NAMALWA (cell line): Measurements from ENCODE around the gene NPRL2.

ENCODE experiments used
- DNase-seq: peaks from one replicate; pipeline ENCODE4 v3.0.0-alpha.2; 2015; ENCODE audit warnings: low spot score

The NPRL2 gene

DNA sequence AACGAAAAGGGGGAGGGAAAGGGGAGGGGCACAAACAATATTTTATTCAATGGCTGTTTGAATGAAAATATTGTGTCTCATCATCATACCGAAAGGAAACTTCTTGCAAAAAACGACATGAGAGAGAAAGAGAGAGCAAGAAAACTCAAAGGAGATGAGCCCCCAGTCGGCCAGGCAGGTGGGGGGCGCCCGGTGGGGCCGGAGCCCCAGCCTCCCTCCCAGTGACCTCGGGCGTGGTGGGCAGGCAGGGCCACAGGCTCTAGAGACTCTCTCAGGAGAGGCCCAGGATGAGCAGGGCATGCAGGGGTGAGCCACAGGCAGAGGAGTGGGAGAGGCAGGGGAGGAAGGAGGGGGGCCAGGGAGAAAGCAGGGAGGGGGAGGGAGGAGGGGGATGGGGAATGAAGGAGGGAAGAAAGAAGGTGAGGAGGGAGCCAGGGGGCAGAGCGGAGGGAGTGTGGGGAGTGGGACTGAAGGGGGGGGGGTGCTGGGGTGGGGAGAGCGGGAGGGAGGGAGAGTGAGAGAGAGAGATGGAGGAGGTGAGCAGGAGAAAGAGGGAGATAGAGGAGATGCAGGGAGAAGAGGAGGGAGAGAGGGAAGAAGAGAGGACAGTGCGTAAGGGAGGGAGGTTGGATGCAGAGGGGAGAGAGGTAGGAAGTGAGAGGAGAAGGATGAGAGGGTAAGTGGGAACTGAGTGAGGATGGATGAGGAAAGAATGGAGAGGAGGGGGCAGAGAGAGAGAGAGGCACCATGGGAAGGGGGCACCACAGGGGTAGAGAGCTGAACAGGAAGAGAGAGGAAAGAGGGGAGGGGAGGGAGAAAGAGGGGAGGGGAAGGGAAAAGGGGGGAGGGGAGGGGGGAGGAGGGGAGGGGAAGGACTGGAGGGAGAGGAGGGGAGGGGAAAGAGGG is 22.8 kb upstream of the NPRL2 start:
- DNase-seq: no peak

DNA sequence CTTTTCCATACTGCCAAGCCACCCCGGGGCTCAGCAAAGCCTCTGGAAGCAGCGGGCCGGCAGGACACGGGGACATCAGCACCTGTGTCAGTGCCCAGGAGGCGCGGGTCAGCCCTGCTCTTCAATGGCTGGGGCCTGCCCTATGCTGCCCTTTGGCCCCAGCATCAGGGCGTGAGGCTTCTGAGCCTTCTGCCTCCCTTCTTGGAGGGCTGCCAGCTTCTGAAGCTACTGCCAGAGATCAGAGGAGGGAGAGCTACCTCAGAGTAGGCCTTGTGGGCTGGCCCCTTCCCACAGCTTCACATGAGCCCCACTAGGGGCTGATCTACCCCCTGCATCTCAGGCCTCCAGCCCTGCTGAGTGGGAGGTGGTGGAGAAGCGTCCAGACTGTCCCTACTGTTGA is 21.8 kb upstream of the NPRL2 start:
- peak; percentile 34 for DNase-seq

DNA sequence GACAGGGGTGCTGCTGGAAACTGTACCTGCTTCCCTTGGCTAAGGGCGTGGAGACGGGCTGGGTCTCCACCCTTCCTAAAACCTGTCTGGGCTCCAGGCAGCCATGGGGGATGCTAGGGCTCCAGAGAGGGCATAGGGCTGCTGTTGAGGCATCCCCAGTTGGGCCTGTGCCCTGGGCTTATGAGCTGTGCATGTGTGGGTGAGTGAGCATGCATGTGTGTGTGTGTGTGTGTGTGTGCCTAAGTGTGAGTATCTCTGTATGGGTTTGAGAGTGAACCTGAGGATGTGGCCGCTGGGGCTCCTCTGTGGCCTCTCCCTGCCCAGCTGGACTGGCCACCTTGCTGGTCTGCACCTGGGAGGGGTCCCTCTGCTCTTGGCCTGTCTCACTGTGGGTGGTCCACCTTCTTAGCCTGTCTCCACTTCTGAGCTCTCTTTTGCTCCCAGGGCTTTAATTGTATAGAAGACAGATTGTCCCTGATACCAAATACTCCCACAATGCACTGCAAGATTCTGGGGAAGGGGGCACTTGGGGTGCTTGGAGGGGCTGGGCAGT is 20.6 kb upstream of the NPRL2 start:
- DNase-seq: no peak

GRCh38 chr3:50370594-50370993 is 20.0 kb upstream of the NPRL2 start:
- no peak for DNase-seq

- no peak for DNase-seq
Measured at GRCh38 chr3:50369012-50369670, 18.6 kb upstream of the NPRL2 start.

GRCh38 chr3:50365842-50366220 is 15.3 kb upstream of the NPRL2 start:
- DNase-seq: no peak

DNA sequence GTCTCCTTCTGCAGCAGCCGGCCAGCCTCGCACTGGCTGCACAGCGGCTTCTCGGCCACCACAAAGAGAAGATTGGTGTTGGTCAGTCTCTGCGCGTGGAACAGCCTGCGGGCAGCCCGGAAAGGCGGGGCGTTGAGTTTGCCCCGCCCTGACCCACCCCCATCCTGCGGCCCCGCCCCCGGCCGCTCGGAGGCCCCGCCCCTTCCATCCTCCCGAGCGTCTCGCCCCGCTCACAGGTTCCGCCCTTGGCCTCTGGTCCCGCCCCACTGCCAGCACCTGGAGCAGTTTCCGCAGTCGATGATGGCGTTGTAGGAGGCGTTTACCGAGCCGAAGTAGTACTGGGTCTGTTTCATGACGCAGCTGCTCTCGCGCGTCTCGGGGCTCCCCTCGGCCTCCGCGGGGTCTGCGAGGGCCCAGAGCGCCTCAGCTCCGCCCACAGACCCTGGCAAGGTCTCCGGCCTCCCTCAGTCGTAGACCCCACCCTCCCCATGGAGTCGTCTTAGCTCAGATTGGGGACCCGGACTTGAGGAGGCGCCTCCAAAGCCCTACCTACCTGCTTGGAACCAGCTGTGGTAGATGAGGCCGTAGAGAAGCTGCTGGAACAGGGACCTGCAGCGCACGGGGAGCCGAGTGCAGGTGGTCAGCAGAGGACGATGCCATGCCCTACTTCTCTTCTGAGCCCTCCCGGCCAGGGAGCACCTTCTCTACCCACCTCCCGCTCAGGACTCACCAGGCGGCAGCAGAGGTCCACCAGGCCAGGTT is 14.7 kb upstream of the NPRL2 start:
- DNase-seq: peak; percentile 90

- DNase-seq: no peak
Measured at GRCh38 chr3:50364573-50365079, 14.1 kb upstream of the NPRL2 start.

- DNase-seq: no peak
Measured at GRCh38 chr3:50359760-50360110, 9.2 kb upstream of the NPRL2 start.

DNA sequence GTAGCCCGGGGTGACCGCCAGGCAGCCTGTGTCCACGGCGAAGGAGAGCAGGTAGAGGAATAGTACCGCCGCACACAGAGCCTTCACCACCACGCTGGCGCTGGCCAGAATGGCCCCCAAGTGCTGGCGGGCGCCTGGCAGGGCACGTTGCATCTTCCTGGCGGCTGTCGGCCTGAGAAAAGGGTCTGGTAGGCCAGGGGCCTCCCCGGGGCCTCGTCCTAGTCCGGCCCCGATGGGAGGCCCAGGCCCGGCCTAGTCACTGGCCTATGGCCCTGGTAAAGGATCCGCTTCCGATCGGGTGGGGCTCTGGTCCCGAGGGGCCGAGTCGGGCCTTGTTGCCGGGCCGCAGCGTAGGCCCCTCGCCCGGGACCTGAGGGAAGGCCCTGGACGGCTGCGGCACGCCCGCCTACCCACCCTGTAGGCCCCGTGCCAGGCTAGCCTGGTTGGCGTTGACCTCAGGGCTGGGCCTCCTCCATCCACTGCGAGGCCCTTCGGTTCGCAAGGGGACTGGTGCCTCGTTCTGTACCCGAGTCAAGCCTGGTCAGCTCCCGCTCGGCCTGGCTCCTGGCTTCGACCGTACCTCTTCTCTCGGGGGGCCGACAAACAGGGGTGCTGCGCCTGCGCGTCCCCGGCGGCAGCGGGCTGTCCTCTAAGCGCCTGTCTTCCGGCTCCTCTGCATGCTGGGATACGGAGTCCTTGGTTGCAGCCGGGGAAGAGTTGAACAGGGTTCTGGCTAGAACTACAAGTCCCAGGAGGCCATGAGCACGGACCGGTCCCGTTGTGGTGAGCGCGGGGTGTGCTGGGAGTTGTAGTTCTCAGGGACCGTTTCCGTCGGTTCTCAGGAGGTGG is 8.6 kb upstream of the NPRL2 start, which contains the start of gene TMEM115:
Gene TMEM115 (minus strand): TSS at position 611 of the 849 bp plus-strand sequence. CDS start 458 bp downstream, at position 153.
- DNase-seq: peak; percentile 95

DNA sequence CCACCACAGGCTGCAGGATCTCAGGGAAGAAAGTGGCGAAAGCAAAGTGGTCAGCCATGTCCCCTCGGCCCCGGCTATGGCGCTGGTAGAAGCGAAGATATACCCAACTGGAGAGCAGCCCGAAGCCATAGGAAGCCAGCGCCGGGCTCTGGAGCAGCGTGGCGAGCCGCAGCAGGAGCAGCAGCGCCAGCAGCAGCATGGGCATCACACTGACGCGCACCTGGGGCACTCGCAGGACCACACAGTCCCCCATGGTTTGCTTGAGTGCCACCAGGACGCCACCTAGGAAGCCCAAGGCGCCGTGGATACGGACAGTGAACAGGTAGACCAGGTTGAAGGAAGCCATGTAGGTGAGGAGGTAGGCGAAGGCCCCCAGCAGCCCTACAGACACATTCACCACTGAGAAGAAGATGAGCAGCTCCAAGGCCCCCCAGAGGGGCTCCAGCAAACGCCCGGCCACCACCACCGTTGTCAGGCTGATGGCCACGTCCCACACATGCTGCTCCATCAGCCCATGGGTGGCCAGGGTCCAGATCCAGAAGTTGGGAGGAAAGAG is 7.9 kb upstream of the NPRL2 start:
- no peak for DNase-seq

DNA sequence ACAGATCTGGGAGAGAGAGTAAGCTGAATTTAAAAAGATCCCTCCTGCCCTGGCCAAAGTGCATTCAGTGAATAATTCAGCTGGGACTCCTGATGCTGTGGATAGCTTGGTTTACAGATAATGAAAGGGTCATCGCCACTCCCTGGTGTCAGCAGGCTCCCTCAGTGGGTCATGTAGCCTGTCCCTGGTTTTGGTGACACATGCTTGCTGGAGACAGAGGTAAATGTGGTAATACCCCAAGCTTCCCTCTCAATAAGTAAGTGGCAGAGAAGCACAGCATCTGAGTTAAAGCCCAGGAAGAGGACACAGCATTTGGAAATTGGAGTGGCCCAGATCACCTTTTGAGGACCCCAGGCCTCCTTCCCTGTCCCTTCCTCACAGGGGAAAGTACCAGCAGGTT is 6.9 kb upstream of the NPRL2 start:
- DNase-seq: no peak

DNA sequence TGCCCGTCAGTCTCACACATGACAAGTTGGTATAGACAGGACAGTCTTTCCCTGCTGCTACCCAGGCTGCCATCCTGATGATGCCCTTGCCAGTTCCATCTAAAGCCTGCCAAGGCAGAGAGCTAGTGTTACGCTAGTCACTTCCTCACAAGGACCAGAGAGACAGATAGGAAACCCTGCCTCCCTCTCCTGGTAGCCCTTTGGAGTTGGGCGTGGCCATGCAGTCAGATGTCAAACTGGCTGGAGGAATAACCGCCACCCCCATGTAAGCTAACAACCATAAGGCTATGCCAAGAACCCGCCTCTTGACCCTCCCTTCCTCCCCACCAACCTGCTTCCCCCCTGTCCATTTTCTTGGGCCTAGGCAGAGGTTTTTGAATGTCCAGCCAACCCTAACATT is 6.0 kb upstream of the NPRL2 start:
- no peak for DNase-seq

DNA sequence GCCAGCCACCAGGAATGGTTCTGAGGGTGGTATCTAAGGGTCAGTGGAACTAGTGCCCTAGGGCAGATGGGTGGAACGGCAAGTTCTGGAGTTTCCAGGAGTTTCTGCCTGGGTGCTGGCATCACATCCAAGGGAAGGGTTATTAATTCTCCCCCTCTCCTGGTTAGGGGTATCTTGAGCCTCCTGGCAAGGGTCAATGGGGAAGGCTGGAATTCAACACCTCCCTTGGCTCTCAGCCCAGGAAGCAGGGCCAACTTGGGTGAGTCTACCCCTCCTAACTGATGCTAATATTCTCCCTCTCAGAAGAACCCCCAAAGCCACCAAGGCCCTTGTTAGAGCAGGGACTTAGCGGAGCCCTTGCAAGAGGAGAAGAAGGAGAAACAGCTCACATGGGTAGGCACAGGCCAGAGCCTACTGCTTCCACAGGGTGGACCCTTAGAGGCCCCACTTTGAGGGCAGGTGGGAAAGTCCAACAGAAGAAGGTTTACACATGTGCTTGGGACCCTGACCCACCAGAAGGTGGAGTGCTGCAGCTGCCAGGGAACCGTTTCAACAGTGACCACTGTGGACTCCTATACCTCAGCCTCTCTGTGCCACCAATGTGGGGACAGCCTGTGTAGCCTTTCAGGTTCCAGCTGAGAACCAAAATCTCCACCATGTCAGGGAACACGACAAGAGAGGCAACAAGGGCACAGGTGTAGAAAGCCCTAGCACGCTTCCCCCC is 5.4 kb upstream of the NPRL2 start:
- DNase-seq: no peak

GRCh38 chr3:50354850-50355249 is 4.3 kb upstream of the NPRL2 start:
- DNase-seq: no peak

DNA sequence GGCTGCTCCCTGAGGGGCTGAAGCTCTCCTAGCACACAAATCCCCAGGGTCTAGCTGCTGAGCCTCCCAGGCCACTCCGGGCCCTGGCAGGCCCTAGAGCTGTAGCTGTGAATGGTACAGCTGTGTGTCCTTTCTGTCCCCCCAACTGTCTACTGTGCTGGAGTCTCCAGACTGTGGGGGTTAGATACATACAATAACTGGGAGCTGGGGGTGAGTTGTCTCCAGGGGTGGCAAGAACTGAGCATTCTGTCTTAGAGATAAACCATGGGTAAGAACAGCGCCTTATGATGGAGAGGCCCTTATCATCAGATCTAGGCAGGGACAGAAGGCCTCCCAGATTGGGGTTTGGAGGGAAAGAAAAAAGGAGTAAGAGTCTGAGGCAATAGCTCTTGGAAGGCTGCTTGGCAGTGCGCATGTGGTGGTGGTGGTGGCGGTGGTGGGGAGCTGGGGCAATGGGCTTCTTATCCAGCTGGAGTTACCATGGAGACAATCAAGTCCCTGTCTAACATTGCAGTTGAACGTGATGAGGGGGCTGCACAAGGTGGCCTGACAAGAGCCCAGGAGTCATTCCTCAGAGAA is 3.7 kb upstream of the NPRL2 start:
- DNase-seq: no peak

- no peak for DNase-seq
Measured at GRCh38 chr3:50353245-50354004, 2.9 kb upstream of the NPRL2 start.

DNA sequence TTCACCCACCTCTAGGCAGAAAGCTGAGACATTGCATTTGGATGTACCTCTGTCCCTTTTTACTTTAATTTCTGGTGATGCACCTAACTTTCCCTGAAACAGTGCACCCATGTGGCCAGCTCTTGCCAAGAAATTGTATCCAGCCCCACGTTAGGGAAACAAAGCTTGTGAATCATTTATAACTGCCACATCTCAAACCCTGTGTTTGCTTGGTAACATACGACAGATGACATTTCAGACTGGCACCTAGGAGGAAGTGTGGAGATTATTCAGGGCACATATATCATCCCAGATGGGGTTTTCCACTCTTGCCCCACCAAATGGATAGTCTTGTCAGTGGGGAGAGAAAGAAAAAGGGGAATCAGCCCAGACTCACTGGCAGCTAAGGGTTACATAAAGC is 2.2 kb upstream of the NPRL2 start:
- peak; percentile 57 for DNase-seq

- no peak for DNase-seq
Measured at GRCh38 chr3:50351323-50351697, 735 bp upstream of the NPRL2 start.
